HepG2 (cell line): ENCODE measurements around the gene MCC. TPM values are rescaled to one million over a fixed set of nuclear protein-coding genes. Genes with fewer than 3 reads are reported as not detected.

Experiments used
- ATAC-seq: fragments of 200-7000 bp; cut with Tn5 transposase; 3 replicates; pipeline ENCODE4 v1.9.1; 2020; ENCODE audit warnings: mild to moderate bottlenecking, moderate library complexity
- BruUV-seq: library from RNA; stranded (reverse); fragments of 400-500 nt; replicated peaks from 2 replicates; lab custom pipeline; 2021; lab: Mats Ljungman, UMichigan
- CTCF ChIA-PET: fragments of 300-600 bp; formaldehyde crosslinking; extraction: SDS; loops from one replicate; lab custom pipeline; 2021; ENCODE audit warnings: low total read pairs, inconsistent platforms, low intra/inter-chr PET ratio; lab: Yijun Ruan, JAX
- POLR2A ChIA-PET: fragments of 350-600 bp; sonication (Branson Sonifier 250); formaldehyde crosslinking; loops from one replicate; lab custom pipeline; 2020; ENCODE audit warnings: antibody characterized with exemption, inconsistent platforms; lab: Yijun Ruan, JAX
- DNase-seq: peaks from one replicate; pipeline ENCODE4 v3.0.0-alpha.2; 2015; ENCODE audit warnings: low spot score
- FAIRE-seq: peaks from 3 replicates; lab custom pipeline; 2011; peaks lifted over from hg19 to GRCh38; lab: Jason Lieb, UNC
- H2AFZ ChIP-seq: one replicate; pipeline ENCODE4 v1.6.1; 2011; ENCODE audit warnings: low read length, inconsistent platforms
- H3K27ac ChIP-seq: fragments of 300-600 bp; 3 replicates; pipeline ENCODE4 v1.8.0; 2011; ENCODE audit warnings: mixed run types, mild to moderate bottlenecking, mixed read lengths, low read length, inconsistent platforms; ENCODE audit not compliant: insufficient read depth; ENCODE audit errors: extremely low read length
- H3K27me3 ChIP-seq, 2 experiments: fragments of 200-600 bp in 1 of 2; 2 replicates in 1 of 2; 3 replicates in 1 of 2; pipeline versions ENCODE4 v1.6.0 to v1.8.0; 2011; ENCODE audit warnings: low read length in 2 of 2, mild to moderate bottlenecking in 2 of 2, moderate library complexity in 2 of 2, inconsistent platforms in 1 of 2; ENCODE audit not compliant: insufficient read depth in 2 of 2, control insufficient read depth in 1 of 2
- H3K36me3 ChIP-seq, 2 experiments: fragments of 200-600 bp in 1 of 2; replicated peaks in 1 of 2; 2 replicates in 1 of 2; 3 replicates in 1 of 2; pipeline versions ENCODE4 v1.5.1 to v1.8.0; 2011; ENCODE audit warnings: low read length in 2 of 2, inconsistent platforms in 1 of 2; ENCODE audit not compliant: insufficient read depth in 2 of 2, control insufficient read depth in 1 of 2
- H3K4me1 ChIP-seq: 2 replicates; pipeline ENCODE4 v1.5.1; 2012; ENCODE audit warnings: low read length, inconsistent platforms; ENCODE audit not compliant: insufficient read depth
- H3K4me2 ChIP-seq: 2 replicates; pipeline ENCODE4 v1.6.0; 2011; ENCODE audit warnings: low read depth, low read length, inconsistent platforms
- H3K4me3 ChIP-seq, 3 experiments: fragments of 200-600 bp in 1 of 3; sonication (generic), shearing (Covaris generic) in 1 of 3; replicated peaks in 1 of 3; 2 replicates each; pipeline ENCODE4 v1.5.1; 2011 to 2016; ENCODE audit warnings: low read length in 3 of 3, inconsistent platforms in 2 of 3, low read depth in 2 of 3, mild to moderate bottlenecking in 2 of 3, control low read depth in 1 of 3, mixed read lengths in 1 of 3; ENCODE audit not compliant: insufficient read depth in 1 of 3
- H3K79me2 ChIP-seq: one replicate; pipeline ENCODE4 v1.6.1; 2011; ENCODE audit warnings: low read length, inconsistent platforms; ENCODE audit not compliant: insufficient read depth
- H3K9ac ChIP-seq: 2 replicates; pipeline ENCODE4 v1.6.0; 2011; ENCODE audit warnings: mild to moderate bottlenecking, low read depth, low read length, inconsistent platforms; ENCODE audit not compliant: insufficient read depth
- H3K9me3 ChIP-seq: 2 replicates; pipeline ENCODE4 v1.5.1; 2012; ENCODE audit warnings: mild to moderate bottlenecking, low read length
- H4K20me1 ChIP-seq: 2 replicates; pipeline ENCODE4 v1.6.0; 2011; ENCODE audit warnings: inconsistent platforms, mild to moderate bottlenecking, low read length, moderate library complexity; ENCODE audit not compliant: insufficient read depth
- ELF4 ChIP-seq: sonication (generic); formaldehyde crosslinking; IDR thresholded peaks from 2 replicates; pipeline ENCODE4 v1.5.0; 2020; ENCODE audit warnings: missing genetic modification reagents, mild to moderate bottlenecking, moderate library complexity, borderline replicate concordance
- EZH2 ChIP-seq: conservative IDR thresholded peaks from 2 replicates; pipeline ENCODE4 v1.6.1; 2012; ENCODE audit warnings: mild to moderate bottlenecking, low read depth, low read length, moderate library complexity
- HOXA5 ChIP-seq: sonication (generic); formaldehyde crosslinking; IDR thresholded peaks from 2 replicates; pipeline ENCODE4 v1.4.0; 2020; ENCODE audit warnings: missing genetic modification reagents
- KAT8 ChIP-seq: IDR thresholded peaks from 2 replicates; pipeline ENCODE4 v1.6.1; 2016; ENCODE audit warnings: missing genetic modification reagents, missing compliant biosample characterization
- MTF1 ChIP-seq: sonication (generic); formaldehyde crosslinking; IDR thresholded peaks from 2 replicates; pipeline ENCODE4 v1.5.0; 2020; ENCODE audit warnings: missing genetic modification reagents
- NCOR1 ChIP-seq: fragments of 200-600 bp; sonication (generic); IDR thresholded peaks from 2 replicates; pipeline ENCODE4 v1.7.0; 2017; ENCODE audit warnings: antibody characterized with exemption, low read length, borderline replicate concordance
- NFATC3 ChIP-seq: sonication (generic); formaldehyde crosslinking; IDR thresholded peaks from 2 replicates; pipeline ENCODE4 v1.5.1; 2020; ENCODE audit warnings: mild to moderate bottlenecking, missing genetic modification reagents
- ZNF615 ChIP-seq: sonication (generic); formaldehyde crosslinking; IDR thresholded peaks from 2 replicates; pipeline ENCODE4 v1.5.0; 2020; ENCODE audit warnings: mild to moderate bottlenecking, missing genetic modification reagents, borderline replicate concordance
- WGBS: methylation state at CpG from one replicate; pipeline ENCODE4 v1.1.6; 2017; ENCODE audit warnings: low lambda C conversion rate; 5-methylcytosine and 5-hydroxymethylcytosine counted together
- in situ Hi-C: cut with HindIII; loops from 2 replicates; pipeline ENCODE4 v1.10.0; 2017; ENCODE audit warnings: low pct_unique_long_range_greater_than_20kb; ENCODE audit not compliant: extremely low pct_ligation_motif_present
- intact Hi-C: fragments of 100-400 bp; cut with micrococcal nuclease; formaldehyde crosslinking; loops from one replicate; pipeline ENCODE4 v1.10.0; 2022; ENCODE audit not compliant: unreplicated experiment
- polyA plus RNA-seq, 8 experiments: library from polyadenylated mRNA; depleted of rRNA in 3 of 8; stranded (reverse) in 7 of 8; unstranded in 1 of 8; fragments of >200 nt; fragmentation: Illumina TruSeq in 4 of 8; extraction: Trizol in 4 of 8; gene quantifications; 2 replicates each; pipeline versions ENCODE4 v1.2.1 to v1.2.3, GENCODE V29; 2011 to 2016; ENCODE audit warnings: low read depth in 4 of 8, missing spikeins in 1 of 8, mixed read lengths in 1 of 8; ENCODE audit not compliant: insufficient read depth in 1 of 8
- total RNA-seq, 5 experiments: library from RNA; depleted of rRNA; stranded (reverse); fragments of >200 nt; fragmentation: Illumina TruSeq; extraction: Trizol; gene quantifications; 2 replicates each; pipeline ENCODE4 v1.2.3, GENCODE V29; 2016; ENCODE audit warnings: low read depth in 1 of 5
- TF ChIP-seq, protein P1 (sequence below): sonication (generic); formaldehyde crosslinking; IDR thresholded peaks from 2 replicates; pipeline ENCODE4; 2020; ENCODE audit warnings: missing genetic modification reagents, mild to moderate bottlenecking, borderline replicate concordance
- TF ChIP-seq, protein P2 (sequence below): sonication (generic); formaldehyde crosslinking; IDR thresholded peaks from 2 replicates; pipeline ENCODE4 v1.5.0; 2020; ENCODE audit warnings: missing genetic modification reagents

MCC gene
- total and polyA plus RNA-seq, 2 of the 13 experiments (the other 11 are each of a cell fraction or from before 2014, with no cell fraction given) = 0.55 to 2.4 TPM

DNA sequence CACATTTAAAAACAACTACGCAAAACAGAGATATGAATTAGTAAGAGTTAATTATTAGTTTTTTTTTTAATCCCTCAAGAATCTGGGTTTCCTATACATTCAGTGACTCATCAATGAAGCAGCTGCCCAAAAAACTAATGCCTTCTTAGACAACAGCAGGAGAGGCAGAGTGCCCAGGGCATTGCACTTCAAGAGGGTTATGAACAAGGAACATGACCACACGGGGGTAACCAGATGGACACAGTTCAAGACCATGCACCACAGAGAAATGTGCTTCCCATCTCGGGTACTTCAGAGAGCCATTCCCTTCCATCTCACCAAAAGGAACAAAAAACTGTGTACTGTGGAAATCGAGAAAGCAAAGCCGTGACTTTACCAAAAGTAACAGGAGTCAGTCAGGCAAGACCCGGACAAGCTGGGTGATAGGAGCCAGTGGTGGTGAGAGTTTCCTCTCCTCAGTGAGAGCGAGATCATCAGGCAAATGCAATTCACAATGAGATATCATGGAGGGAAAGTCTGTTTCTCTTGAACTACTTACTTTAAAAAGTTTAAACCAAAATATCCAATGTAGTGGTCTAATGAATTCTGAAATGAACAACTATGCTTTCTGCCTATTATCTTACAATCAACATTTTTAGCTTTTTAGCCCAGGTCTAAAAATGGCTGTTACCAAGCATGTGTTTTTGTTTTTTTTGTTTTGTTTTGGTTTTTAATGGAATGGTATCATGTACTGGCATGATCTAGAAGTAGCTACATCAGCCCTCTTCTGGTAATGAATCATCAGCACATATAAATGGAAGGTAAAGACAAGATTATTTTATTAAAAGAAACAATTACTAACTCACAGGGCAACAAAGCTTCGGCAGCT is 245.5 kb downstream of the MCC start:
- no peak overlapping the region for H3K9ac ChIP-seq
- H3K4me2 ChIP-seq = no peak overlapping the region
- TF ChIP-seq KAT8 (CRISPR knock-in tag) (no peak), NFATC3 (CRISPR knock-in tag) (no peak), EZH2 (no peak), HOXA5 (CRISPR knock-in tag) (no peak), ZNF615 (no peak), MTF1 (CRISPR knock-in tag) (no peak), NCOR1 (no peak), ELF4 (CRISPR knock-in tag) (no peak)
- TF ChIP-seq, protein P1, sequence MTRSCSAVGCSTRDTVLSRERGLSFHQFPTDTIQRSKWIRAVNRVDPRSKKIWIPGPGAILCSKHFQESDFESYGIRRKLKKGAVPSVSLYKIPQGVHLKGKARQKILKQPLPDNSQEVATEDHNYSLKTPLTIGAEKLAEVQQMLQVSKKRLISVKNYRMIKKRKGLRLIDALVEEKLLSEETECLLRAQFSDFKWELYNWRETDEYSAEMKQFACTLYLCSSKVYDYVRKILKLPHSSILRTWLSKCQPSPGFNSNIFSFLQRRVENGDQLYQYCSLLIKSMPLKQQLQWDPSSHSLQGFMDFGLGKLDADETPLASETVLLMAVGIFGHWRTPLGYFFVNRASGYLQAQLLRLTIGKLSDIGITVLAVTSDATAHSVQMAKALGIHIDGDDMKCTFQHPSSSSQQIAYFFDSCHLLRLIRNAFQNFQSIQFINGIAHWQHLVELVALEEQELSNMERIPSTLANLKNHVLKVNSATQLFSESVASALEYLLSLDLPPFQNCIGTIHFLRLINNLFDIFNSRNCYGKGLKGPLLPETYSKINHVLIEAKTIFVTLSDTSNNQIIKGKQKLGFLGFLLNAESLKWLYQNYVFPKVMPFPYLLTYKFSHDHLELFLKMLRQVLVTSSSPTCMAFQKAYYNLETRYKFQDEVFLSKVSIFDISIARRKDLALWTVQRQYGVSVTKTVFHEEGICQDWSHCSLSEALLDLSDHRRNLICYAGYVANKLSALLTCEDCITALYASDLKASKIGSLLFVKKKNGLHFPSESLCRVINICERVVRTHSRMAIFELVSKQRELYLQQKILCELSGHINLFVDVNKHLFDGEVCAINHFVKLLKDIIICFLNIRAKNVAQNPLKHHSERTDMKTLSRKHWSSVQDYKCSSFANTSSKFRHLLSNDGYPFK = no peak
- TF ChIP-seq, protein P2, sequence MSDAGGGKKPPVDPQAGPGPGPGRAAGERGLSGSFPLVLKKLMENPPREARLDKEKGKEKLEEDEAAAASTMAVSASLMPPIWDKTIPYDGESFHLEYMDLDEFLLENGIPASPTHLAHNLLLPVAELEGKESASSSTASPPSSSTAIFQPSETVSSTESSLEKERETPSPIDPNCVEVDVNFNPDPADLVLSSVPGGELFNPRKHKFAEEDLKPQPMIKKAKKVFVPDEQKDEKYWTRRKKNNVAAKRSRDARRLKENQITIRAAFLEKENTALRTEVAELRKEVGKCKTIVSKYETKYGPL (CRISPR knock-in tag) = no peak
- intact Hi-C loops = no loop called here
- WGBS = 15% methylated on average over 8 of the region's 8 CpGs
- no peaks in the 10 kb centered on the region for H3K9me3 ChIP-seq
- H3K4me1 ChIP-seq = no peaks in the 10 kb centered on the region
- no TSS peak for BruUV-seq
- in situ Hi-C loops = no loop called here
- no peak overlapping the region for H3K4me3 ChIP-seq
- FAIRE-seq (no peak), DNase-seq (no peak), ATAC-seq (no peak)
- H2AFZ ChIP-seq = no peak overlapping the region
- peaks cover 0 to 5% of the 10 kb centered on the region in 2 experiments; a peak in 3 of 5 replicates for H3K27me3 ChIP-seq
- POLR2A ChIA-PET = no interaction called here
- H3K79me2 ChIP-seq = no peaks in the 10 kb centered on the region
- no peaks in the 10 kb centered on the region for H4K20me1 ChIP-seq
- no peaks in the 10 kb centered on the region for H3K36me3 ChIP-seq
- H3K27ac ChIP-seq = no peak overlapping the region
- CTCF ChIA-PET = no interaction called here
